Renal pelvis (tissue), 4 donors: Measurements from ENCODE around the gene TNFRSF6B. TPM values are rescaled to one million over a fixed set of nuclear protein-coding genes. Genes with fewer than 3 reads are reported as not detected.
"Not testable (repeated sequence)": the region's sequence is repeated elsewhere in the genome, so short reads cannot be mapped to it uniquely, and the experiment has no call there.

ENCODE experiments used
- DNase-seq: peaks from one replicate; pipeline ENCODE4 v3.0.0-alpha.2; 2013
- polyA plus RNA-seq, 3 donors: library from polyadenylated mRNA; unstranded; fragments of 120-200 nt; gene quantifications; one replicate each; pipeline ENCODE4 v1.2.1, GENCODE V29; 2013; ENCODE audit not compliant: insufficient read length in 3 of 3

The TNFRSF6B gene
- polyA plus RNA-seq, 3 donors = 2.8 to 2.9 (median 2.8) TPM

GRCh38 chr20:63706852-63707557 is 10.6 kb downstream of the TNFRSF6B start:
- no peak for DNase-seq

DNA sequence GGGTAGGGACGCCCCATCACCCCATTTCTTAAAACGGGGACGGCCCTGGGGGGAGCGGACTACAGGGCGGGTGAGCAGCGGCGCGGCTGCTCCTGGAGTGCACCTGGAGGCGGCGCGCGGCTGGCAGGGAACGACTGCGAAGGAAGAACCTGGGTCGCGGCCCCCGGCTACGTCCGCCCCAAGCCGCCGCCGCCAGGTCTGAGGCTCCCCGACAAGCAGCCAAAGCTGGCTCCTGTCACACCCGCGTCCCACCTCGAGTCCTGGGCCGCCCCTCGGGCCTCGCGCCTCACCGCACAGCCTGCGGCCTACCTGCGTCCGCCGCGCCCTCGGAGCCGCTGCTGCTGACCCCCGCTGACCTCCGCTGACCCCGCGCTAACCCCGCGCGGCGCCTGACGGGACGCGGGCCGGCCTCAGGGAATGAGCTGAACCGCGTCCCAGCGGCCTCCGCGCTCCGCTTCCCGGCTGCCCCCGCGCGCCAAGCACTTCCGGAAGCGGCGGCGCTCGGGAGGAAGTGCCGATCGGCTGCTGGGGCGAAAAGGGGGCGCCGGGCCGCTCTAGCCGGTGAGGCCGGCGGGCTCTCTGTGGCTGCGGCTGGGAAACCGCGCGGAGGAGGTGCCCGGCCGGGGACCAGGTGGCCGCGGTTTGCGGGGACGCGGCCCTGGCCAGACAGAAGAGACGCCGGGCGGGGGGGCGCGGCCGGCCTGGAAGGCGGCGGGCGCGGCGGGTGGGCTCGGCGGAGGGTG is 11.3 kb downstream of the TNFRSF6B start, which contains the start of the genes ARFRP1 and ZGPAT:
Gene ARFRP1, minus strand, starts transcription at position 419 of the 743 bp plus-strand sequence. CDS start 885 bp downstream, outside the sequence.
Gene ZGPAT, plus strand, starts transcription at position 482 of the 743 bp plus-strand sequence. CDS start 542 bp downstream, outside the sequence.
- DNase-seq = peak; percentile 86

DNA sequence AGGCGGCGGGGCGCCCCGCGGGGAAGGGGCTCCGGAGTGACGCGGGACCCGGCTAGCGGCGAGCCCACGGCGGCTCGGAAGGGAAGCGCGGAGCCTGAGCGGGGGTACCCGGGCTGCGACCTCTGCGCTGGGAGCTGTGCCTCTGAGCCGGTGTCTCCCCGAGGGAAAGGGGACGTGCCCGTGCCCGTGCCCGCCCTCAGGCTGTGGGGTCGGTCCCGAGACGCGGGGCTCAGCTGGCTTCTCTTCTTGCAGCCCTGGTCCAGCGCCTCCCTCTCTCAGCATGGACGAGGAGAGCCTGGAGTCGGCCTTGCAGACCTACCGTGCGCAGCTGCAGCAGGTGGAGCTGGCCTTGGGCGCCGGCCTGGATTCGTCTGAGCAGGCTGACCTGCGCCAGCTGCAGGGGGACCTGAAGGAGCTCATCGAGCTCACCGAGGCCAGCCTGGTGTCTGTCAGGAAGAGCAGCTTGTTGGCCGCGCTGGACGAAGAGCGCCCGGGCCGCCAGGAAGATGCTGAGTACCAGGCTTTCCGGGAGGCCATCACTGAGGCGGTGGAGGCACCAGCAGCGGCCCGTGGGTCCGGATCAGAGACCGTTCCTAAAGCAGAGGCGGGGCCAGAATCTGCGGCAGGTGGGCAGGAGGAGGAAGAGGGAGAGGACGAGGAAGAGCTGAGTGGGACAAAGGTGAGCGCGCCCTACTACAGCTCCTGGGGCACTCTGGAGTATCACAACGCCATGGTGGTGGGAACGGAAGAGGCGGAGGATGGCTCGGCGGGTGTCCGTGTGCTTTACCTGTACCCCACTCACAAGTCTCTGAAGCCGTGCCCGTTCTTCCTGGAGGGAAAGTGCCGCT is 12.1 kb downstream of the TNFRSF6B start:
- DNase-seq = no peak

- DNase-seq = no peak
Measured at GRCh38 chr20:63709149-63709527, 12.7 kb downstream of the TNFRSF6B start.

DNA sequence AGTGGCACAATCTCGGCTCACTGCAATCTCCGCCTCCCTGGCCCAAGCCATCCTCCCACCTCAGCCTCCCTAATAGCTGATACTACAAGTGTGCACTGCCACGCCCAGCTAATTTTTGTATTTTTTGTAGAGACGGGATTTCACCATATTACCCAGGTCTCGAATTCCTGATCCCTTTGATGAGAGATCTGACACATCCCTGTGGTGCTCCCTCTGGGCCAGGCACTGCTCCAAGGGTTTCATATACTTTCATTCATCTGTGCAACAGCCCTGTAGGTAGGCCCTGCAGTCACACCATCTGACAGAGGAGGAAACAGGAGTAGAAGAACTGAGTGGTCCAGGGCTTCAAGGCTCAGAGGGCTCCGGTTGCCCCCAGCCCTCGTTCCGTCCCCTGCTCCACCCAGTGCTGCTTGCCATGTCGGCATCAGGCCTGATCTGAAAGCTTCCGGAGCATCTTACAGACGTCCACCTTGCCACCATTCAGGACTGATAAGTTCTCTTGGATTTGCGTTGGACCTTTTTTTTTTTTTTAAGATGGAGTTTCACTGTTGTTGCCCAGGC is 14.7 kb downstream of the TNFRSF6B start:
- DNase-seq = no peak

DNA sequence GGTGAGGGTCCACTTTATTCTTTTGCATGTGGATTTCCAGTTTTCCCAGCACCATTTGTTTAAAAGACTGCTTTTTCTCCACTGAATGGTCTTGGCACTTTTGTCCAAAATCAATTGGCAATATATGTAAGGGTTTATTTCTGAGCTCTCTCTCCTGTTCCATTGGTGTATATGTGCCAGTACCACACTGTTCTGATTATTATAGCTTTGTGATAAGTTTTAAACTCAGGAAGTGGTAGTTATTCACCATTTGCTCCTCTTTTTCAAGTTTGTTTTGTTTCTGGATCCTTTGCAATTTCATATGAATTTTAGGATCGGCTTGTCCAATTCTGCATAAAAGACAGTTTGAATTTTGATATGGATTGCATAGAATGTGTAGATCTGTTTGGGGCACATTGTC is 15.7 kb downstream of the TNFRSF6B start:
- no peak for DNase-seq

DNA sequence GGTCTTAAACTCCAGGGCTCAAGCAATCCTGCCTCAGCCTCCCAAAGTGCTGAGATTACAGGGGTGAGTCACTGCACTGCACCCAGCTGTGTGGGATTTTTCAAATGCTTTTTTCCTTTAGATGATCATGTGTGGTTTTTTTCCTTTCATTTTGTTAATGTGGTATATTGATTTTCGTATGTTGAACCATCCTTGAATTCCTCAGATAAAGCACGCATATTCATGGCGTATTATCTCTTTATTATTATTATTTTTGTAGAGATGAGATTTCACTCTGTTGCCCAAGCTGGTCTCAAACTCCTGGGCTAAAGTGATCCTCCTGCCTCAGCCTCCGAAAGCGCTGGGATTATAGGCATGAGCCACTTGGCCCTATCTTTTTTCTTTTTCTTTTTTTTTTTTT is 18.4 kb downstream of the TNFRSF6B start:
- DNase-seq = no peak

DNA sequence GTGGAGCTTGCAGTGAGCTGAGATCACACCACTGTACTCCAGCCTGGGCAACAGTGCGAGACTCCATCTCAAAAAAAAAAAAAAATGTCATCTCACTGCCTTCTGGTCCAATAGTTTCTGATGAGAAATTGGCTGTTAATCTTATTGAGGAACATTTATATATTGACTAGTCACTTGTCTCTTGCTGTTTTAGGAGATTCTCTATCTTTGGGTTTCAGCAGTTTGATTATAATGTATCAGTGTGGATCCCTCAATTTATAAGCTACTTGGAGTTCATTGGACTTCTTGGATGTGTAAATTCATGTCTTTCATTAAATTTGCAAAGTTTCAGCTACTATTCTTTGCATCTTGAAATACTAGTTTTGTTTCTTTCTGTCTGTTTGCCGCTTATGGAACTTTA is 22.5 kb downstream of the TNFRSF6B start:
- no peak for DNase-seq

GRCh38 chr20:63722967-63723622 is 26.6 kb downstream of the TNFRSF6B start:
- DNase-seq = not testable (repeated sequence)

GRCh38 chr20:63730189-63730733 is 33.8 kb downstream of the TNFRSF6B start:
- not testable (repeated sequence) for DNase-seq

- no peak for DNase-seq
Measured at GRCh38 chr20:63731410-63731809, 35.0 kb downstream of the TNFRSF6B start.

- DNase-seq = no peak
Measured at GRCh38 chr20:63732118-63733095, 36.0 kb downstream of the TNFRSF6B start.

- DNase-seq = no peak
Measured at GRCh38 chr20:63733117-63733516, 36.7 kb downstream of the TNFRSF6B start.

DNA sequence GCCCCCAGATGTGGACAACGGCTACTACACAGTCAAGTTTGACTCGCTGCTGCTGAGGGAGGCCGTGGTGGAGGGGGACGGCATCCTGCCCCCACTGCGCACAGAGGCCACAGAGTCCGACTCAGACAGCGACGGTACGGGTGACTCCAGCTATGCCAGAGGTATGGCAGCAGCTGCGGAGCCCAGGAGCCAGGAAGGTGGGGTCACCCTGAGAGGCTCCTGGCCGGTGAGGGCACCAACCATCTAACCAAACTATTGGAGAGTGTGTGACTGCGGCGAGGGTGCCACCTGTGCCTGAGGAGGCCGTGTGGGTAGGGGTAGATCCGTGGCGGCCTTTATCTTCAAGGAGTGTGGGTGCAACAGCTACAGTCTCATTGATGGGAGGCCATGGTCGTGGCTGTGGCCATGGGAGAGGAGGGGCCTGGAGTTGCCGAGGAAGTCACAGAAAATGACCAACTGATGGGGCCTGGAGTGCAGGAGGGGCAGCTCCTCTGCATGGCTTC is 37.2 kb downstream of the TNFRSF6B start:
- DNase-seq = no peak

GRCh38 chr20:63734111-63734945 is 37.9 kb downstream of the TNFRSF6B start:
- no peak for DNase-seq

GRCh38 chr20:63734946-63735858 is 38.8 kb downstream of the TNFRSF6B start:
- DNase-seq = no peak
